Measurements from ENCODE around the gene NAV2.

GRCh38 chr11:20093775-20094174 lies 381.1 kb downstream of the NAV2 start:
- TF ChIP-seq CTCF (IDR thresholded peaks at IDR 0.05): no peak
- TF ChIP-seq EZH2 (IDR thresholded peaks at IDR 0.05): no peak
- TF ChIP-seq EZH2phosphoT487 (IDR thresholded peaks at IDR 0.05): no peak

Data from neural progenitor cell (in vitro differentiated cells).